Fibroblast of lung (primary cell): ENCODE measurements around the gene ZNF426. TPM values are rescaled to one million over a fixed set of nuclear protein-coding genes. Genes with fewer than 3 reads are reported as not detected.

Experiments
- DNase-seq, 2 donors: peaks; one replicate each; pipeline versions ENCODE4 v3.0.0 to v3.0.0-alpha.2; 2010; ENCODE audit warnings: low read depth in 2 of 2
- H2AFZ ChIP-seq: 2 replicates; pipeline ENCODE4 v1.5.1; 2012; ENCODE audit warnings: low read length, control low read depth, inconsistent platforms
- H3K27ac ChIP-seq: 2 replicates; pipeline ENCODE4 v1.5.1; 2011; ENCODE audit warnings: low read length, control low read depth; ENCODE audit not compliant: insufficient read depth
- H3K27me3 ChIP-seq: 2 replicates; pipeline ENCODE4 v1.5.1; 2011; ENCODE audit warnings: mild to moderate bottlenecking, low read length; ENCODE audit not compliant: control insufficient read depth, insufficient read depth
- H3K36me3 ChIP-seq: 2 replicates; pipeline ENCODE4 v1.5.1; 2011; ENCODE audit warnings: low read length; ENCODE audit not compliant: control insufficient read depth, insufficient read depth
- H3K4me1 ChIP-seq: 2 replicates; pipeline ENCODE4 v1.5.1; 2011; ENCODE audit warnings: low read length; ENCODE audit not compliant: control insufficient read depth, insufficient read depth; ENCODE audit errors: extremely low read depth
- H3K4me2 ChIP-seq: 2 replicates; pipeline ENCODE4 v1.5.1; 2011; ENCODE audit warnings: low read length, control low read depth; ENCODE audit not compliant: insufficient read depth; ENCODE audit errors: extremely low read depth
- H3K4me3 ChIP-seq, 4 experiments: fragments of 200-600 bp in 1 of 4; sonication (generic) in 1 of 4; replicated peaks in 1 of 4; 2 replicates each; pipeline ENCODE4 v1.5.1; 2011 to 2016; ENCODE audit warnings: low read length in 4 of 4, low read depth in 3 of 4, mild to moderate bottlenecking in 3 of 4, control low read depth in 2 of 4, inconsistent platforms in 1 of 4, mixed read lengths in 1 of 4; ENCODE audit not compliant: insufficient read depth in 1 of 4; ENCODE audit errors: control extremely low read depth in 1 of 4
- H3K79me2 ChIP-seq: 2 replicates; pipeline ENCODE4 v1.5.1; 2012; ENCODE audit warnings: mild to moderate bottlenecking, low read length, inconsistent platforms; ENCODE audit not compliant: control insufficient read depth, insufficient read depth
- H3K9ac ChIP-seq: 2 replicates; pipeline ENCODE4 v1.5.1; 2011; ENCODE audit warnings: mild to moderate bottlenecking, low read length, control low read depth; ENCODE audit not compliant: insufficient read depth
- H3K9me3 ChIP-seq: 2 replicates; pipeline ENCODE4 v1.5.1; 2012; ENCODE audit warnings: low read depth, low read length; ENCODE audit not compliant: control insufficient read depth, insufficient read depth
- H4K20me1 ChIP-seq: 2 replicates; pipeline ENCODE4 v1.5.1; 2011; ENCODE audit warnings: low read length; ENCODE audit not compliant: control insufficient read depth, insufficient read depth; ENCODE audit errors: extremely low read depth
- EZH2 ChIP-seq: IDR thresholded peaks from 2 replicates; pipeline ENCODE4 v1.5.1; 2012; ENCODE audit warnings: low read length, control low read depth, mild to moderate bottlenecking; ENCODE audit errors: missing control alignments
- polyA plus RNA-seq, 2 donors: library from polyadenylated mRNA; depleted of rRNA in 1 of 2; stranded (reverse) in 1 of 2; unstranded in 1 of 2; fragments of >200 nt; gene quantifications; 2 replicates each; pipeline ENCODE4 v1.2.1, GENCODE V29; 2011 to 2012; ENCODE audit warnings: missing spikeins in 1 of 2
- total RNA-seq: library from RNA; depleted of rRNA; stranded (reverse); fragments of >200 nt; gene quantifications from 2 replicates; pipeline ENCODE4 v1.2.1, GENCODE V29; 2014
- TF ChIP-seq, protein P1 (sequence below), 2 donors: IDR thresholded peaks in 1 of 2; conservative IDR thresholded peaks in 1 of 2; 1 replicate in 1 of 2; 2 replicates in 1 of 2; pipeline ENCODE4 v1.5.1; 2011 to 2012; ENCODE audit warnings: low read length in 2 of 2, control low read depth in 1 of 2, inconsistent platforms in 1 of 2, low read depth in 1 of 2, mild to moderate bottlenecking in 1 of 2

ZNF426 gene
- total and polyA plus RNA-seq, 2 donors (not counting 1 experiment from before 2014, with no cell fraction given), result 12.4 to 28.9 TPM

DNA sequence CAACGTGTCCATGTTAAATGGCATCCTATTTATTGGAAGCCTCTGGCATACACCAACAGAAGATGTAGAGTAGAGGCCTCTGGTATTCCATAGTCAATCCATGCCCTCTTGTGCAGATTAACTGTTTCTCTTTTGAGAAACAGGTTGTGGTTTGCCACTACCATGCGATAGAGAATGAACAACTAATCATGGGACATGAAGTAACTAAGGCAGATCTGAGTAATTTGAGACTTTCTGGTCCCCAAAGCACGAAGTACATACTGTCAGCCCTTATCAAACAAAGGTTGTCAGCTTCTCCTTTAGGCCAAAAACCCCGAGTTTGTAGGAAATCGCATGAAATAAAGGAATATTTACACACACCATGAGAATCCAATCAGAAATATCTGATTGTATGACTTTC, 42.3 kb upstream of the ZNF426 start:
- H3K36me3 ChIP-seq, result peaks cover 2% of the 10 kb centered on the region
- H3K9ac ChIP-seq, result no peak overlapping the region

DNA sequence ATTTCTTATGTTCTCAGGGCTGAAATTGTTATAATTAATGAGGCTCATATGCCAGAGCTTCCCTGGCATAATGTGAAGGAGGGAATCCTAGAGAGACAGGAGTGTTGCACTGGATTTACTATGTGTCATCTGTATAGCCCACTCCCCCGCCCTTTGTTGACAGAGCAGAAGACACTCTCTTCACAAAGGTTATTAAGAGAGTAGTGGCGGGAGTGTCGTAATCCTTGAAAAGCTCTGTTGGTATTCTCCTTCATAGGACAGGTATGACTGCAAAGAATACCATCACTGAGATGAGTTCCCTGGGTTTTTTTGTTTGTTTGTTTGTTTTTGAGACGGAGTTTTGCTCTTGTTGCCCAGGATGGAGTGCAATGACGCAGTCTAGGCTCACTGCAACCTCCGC, 31.8 kb upstream of the ZNF426 start:
- peaks cover 13% of the 10 kb centered on the region for H3K36me3 ChIP-seq
- no peaks in the 10 kb centered on the region for H3K4me1 ChIP-seq
- no peaks in the 10 kb centered on the region for H3K27me3 ChIP-seq
- H3K79me2 ChIP-seq, result peaks cover 55% of the 10 kb centered on the region
- H3K4me2 ChIP-seq, result no peak overlapping the region
- no peak for DNase-seq
- H3K9ac ChIP-seq, result no peak overlapping the region
- no peak overlapping the region for H3K27ac ChIP-seq
- TF ChIP-seq, protein P1, sequence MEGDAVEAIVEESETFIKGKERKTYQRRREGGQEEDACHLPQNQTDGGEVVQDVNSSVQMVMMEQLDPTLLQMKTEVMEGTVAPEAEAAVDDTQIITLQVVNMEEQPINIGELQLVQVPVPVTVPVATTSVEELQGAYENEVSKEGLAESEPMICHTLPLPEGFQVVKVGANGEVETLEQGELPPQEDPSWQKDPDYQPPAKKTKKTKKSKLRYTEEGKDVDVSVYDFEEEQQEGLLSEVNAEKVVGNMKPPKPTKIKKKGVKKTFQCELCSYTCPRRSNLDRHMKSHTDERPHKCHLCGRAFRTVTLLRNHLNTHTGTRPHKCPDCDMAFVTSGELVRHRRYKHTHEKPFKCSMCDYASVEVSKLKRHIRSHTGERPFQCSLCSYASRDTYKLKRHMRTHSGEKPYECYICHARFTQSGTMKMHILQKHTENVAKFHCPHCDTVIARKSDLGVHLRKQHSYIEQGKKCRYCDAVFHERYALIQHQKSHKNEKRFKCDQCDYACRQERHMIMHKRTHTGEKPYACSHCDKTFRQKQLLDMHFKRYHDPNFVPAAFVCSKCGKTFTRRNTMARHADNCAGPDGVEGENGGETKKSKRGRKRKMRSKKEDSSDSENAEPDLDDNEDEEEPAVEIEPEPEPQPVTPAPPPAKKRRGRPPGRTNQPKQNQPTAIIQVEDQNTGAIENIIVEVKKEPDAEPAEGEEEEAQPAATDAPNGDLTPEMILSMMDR (conservative IDR thresholded peaks at IDR 0.05 in 1 of 2, IDR thresholded peaks at IDR 0.05 in 1 of 2; ENCODE audit: low read depth in 1 of 2, low read length in 2 of 2), result no peak
- TF ChIP-seq EZH2, result no peak
- H3K9me3 ChIP-seq, result peaks cover 12% of the 10 kb centered on the region
- no peak overlapping the region for H3K4me3 ChIP-seq
- H2AFZ ChIP-seq, result no peak overlapping the region
- no peaks in the 10 kb centered on the region for H4K20me1 ChIP-seq

More for the DNA sequence above, 42.3 kb upstream of the ZNF426 start:
- Histone ChIP-seq H3K79me2 (peaks cover 82% of the 10 kb centered on the region), H3K4me2 (no peak overlapping the region), H3K27me3 (no peaks in the 10 kb centered on the region), H3K4me1 (no peaks in the 10 kb centered on the region), H3K9me3 (no peaks in the 10 kb centered on the region), H3K4me3 (no peak overlapping the region), H3K27ac (no peak overlapping the region), H2AFZ (no peak overlapping the region), H4K20me1 (no peaks in the 10 kb centered on the region)
- no peak for DNase-seq
- no peak for TF ChIP-seq EZH2
- TF ChIP-seq, protein P1 (conservative IDR thresholded peaks at IDR 0.05 in 1 of 2, IDR thresholded peaks at IDR 0.05 in 1 of 2; ENCODE audit: low read depth in 1 of 2, low read length in 2 of 2), result no peak

DNA sequence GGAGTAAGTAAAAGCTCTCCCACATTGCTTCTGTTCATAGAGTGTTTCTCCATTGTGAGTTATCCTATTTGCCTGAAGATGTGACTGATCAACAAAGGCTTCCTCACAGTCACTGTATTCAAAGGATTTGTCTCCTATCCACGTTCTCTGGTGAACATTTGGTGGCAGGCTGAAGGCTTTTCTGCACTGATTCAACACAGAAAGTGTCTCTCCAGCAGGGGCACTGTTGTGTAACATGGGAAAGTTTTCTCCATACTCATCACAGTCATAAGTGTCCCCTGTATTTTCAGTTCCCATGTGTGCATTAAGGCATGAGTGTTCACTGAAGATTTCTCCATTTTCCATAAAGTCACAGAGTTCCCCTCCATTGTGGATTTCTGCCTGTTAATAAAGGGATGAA, 28.3 kb upstream of the ZNF426 start:
- peaks cover 18% of the 10 kb centered on the region for H3K9me3 ChIP-seq
- H4K20me1 ChIP-seq, result no peaks in the 10 kb centered on the region
- peaks cover 19% of the 10 kb centered on the region for H3K36me3 ChIP-seq
- H3K4me2 ChIP-seq, result no peak overlapping the region
- peaks cover 24% of the 10 kb centered on the region for H3K79me2 ChIP-seq
- no peak overlapping the region for H3K9ac ChIP-seq
- H3K4me3 ChIP-seq, result no peak overlapping the region
- H3K27ac ChIP-seq, result no peak overlapping the region
- H3K4me1 ChIP-seq, result no peaks in the 10 kb centered on the region
- no peak overlapping the region for H2AFZ ChIP-seq
- TF ChIP-seq, protein P1 (conservative IDR thresholded peaks at IDR 0.05 in 1 of 2, IDR thresholded peaks at IDR 0.05 in 1 of 2; ENCODE audit: low read depth in 1 of 2, low read length in 2 of 2), result peak in 1 of 2 donors; percentile 4
- no peak for TF ChIP-seq EZH2
- DNase-seq, result no peak
- H3K27me3 ChIP-seq, result no peaks in the 10 kb centered on the region
